HUES64 (cell line): ENCODE results near the gene DENND4A.

Experiments used
- H3K27ac ChIP-seq: 2 replicates; pipeline ENCODE4 v1.7.0; 2013; ENCODE audit warnings: low read depth, low read length, inconsistent platforms
- H3K27me3 ChIP-seq: 2 replicates; pipeline ENCODE4 v1.6.1; 2013; ENCODE audit warnings: mild to moderate bottlenecking, low read length; ENCODE audit not compliant: insufficient read depth
- H3K36me3 ChIP-seq: 2 replicates; pipeline ENCODE4 v1.6.1; 2013; ENCODE audit warnings: mild to moderate bottlenecking, low read length; ENCODE audit not compliant: insufficient read depth
- H3K4me1 ChIP-seq: 2 replicates; pipeline ENCODE4 v1.6.1; 2013; ENCODE audit warnings: mild to moderate bottlenecking, low read length, moderate library complexity; ENCODE audit not compliant: insufficient read depth
- H3K4me3 ChIP-seq: 2 replicates; pipeline ENCODE4 v1.5.1; 2013; ENCODE audit warnings: mild to moderate bottlenecking, low read length, moderate library complexity
- H3K9ac ChIP-seq: 2 replicates; pipeline ENCODE4 v1.6.1; 2013; ENCODE audit warnings: mild to moderate bottlenecking, low read depth, low read length
- H3K9me3 ChIP-seq: 2 replicates; pipeline ENCODE4 v1.6.1; 2013; ENCODE audit warnings: low read depth, low read length; ENCODE audit not compliant: insufficient read depth
- WGBS: fragments of 150-250, 120-280 bp; methylation state at CpG from one replicate; pipeline ENCODE4 v1.1.7; 2013; ENCODE audit warnings: missing lambda C conversion rate; 5-methylcytosine and 5-hydroxymethylcytosine counted together

Gene DENND4A

DNA sequence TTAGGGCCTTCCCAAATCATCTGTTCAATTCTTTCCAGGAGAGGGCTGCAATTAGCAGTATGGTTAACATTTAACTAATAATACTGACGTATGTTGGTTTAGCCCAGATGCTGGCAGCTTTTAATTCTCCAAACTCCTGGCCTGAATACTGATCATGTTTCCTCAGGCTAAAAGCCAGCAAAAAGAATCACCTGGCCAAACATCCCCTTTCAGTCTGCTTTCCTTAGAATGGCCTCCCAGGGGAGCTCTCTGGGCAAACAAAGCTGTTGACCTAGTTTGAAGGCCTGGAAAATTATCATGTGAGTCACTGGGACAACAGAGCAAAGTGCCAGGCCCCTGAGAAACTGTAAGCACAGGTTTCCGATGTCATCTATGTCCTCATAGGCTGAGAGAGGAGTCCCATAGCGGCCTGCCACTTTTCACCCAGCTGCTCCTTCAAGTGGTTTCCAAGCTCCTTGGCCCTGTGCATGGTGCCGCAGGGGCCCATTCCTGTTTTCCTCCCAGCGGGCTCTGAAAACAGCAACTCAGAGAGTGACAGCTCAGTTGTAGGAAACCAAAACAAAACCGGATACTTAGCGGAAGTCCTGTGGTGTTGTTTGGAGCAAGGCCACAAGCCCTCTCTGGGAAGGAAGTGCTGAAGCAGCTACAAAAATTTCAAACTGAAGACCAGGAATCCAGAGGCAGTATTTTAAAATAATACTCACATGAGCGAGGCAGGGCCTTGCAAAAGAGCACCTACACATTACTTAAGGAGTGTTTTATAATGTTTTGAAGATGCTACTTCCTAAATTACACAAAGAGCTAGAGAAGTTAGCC, 40.7 kb upstream of the DENND4A start:
- Histone ChIP-seq H3K27me3 (no peaks in the 10 kb centered on the region), H3K9ac (peak overlapping the region; percentile 33; the same call in 1 of the 2 replicates), H3K36me3 (no peaks in the 10 kb centered on the region), H3K27ac (peak overlapping the region; percentile 95), H3K4me3 (peak overlapping the region; percentile 14), H3K4me1 (peaks cover 20% of the 10 kb centered on the region), H3K9me3 (no peaks in the 10 kb centered on the region)
- WGBS = 7% methylated on average over 7 of the region's 8 CpGs

DNA sequence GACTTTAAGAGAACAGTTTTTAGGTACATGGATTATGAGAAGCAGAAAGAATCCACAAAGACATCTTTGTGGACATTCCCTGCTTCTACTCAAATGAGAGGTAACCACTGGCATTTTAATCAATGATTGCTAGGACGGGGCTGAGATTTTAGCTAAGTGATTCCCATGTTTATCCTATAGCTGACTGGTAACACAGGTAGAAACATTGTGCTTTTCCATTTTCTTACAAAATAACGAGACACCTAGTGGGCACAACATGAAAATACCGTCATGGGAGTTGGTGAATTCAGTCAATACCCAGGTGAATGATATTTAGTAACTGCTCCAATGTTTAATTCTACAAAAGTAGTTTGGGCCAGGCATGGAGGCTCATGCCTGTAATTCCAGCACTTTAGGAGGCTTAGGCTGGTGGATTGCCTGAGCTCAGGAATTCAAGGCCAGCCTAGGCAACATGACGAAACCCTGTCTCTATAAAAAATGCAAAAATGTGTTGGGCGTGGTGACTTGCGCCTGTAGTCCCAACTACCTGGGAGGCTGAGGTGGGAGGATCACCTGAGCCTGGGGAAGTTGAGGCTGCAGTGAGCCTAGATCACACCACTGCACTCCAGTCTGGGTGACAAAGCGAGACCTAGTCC, 37.2 kb upstream of the DENND4A start:
- H3K4me1 ChIP-seq = peaks cover 34% of the 10 kb centered on the region
- no peak overlapping the region for H3K4me3 ChIP-seq
- no peak overlapping the region for H3K27ac ChIP-seq
- H3K9ac ChIP-seq = no peak overlapping the region
- no peaks in the 10 kb centered on the region for H3K36me3 ChIP-seq
- H3K9me3 ChIP-seq = no peaks in the 10 kb centered on the region
- WGBS = 80% methylated on average over 7 of the region's 7 CpGs
- H3K27me3 ChIP-seq = no peaks in the 10 kb centered on the region

DNA sequence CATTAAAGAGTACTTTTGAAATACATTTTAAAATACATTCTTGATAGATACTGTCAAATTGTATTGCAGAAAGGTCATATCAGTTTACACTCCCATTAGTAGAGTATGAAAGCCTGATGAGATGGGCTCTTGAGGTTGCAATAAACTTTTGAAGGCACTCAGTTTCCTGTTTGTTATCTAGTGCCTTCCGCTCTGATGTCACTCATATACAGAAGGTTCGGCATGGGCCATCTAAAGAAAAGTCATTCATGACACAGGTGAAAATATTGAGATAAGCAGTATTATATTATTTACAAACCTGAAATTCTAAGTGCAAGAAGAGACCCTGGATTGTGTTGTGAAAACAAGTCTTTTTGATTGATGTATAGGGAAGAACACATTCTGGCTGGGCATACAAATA, 36.5 kb upstream of the DENND4A start:
- Histone ChIP-seq H3K27me3 (no peaks in the 10 kb centered on the region), H3K4me3 (no peak overlapping the region), H3K9me3 (no peaks in the 10 kb centered on the region), H3K9ac (no peak overlapping the region), H3K27ac (no peak overlapping the region), H3K4me1 (peaks cover 27% of the 10 kb centered on the region), H3K36me3 (no peaks in the 10 kb centered on the region)
- 92% methylated on average over 2 of the region's 2 CpGs for WGBS

- no peak overlapping the region for H3K27ac ChIP-seq
- WGBS = 55% methylated on average over 3 of the region's 3 CpGs
- H3K4me3 ChIP-seq = no peak overlapping the region
Observed at GRCh38 chr15:65827065-65827464, 35.0 kb upstream of the DENND4A start.

GRCh38 chr15:65824941-65825544, 33.0 kb upstream of the DENND4A start:
- no peaks in the 10 kb centered on the region for H3K9me3 ChIP-seq
- H3K4me1 ChIP-seq = peaks cover 16% of the 10 kb centered on the region
- no peak overlapping the region for H3K27ac ChIP-seq
- no peaks in the 10 kb centered on the region for H3K36me3 ChIP-seq
- H3K4me3 ChIP-seq = no peak overlapping the region
- H3K27me3 ChIP-seq = no peaks in the 10 kb centered on the region
- H3K9ac ChIP-seq = no peak overlapping the region
- 92% methylated on average over 4 of the region's 5 CpGs for WGBS

More at GRCh38 chr15:65827065-65827464, 35.0 kb upstream of the DENND4A start:
- H3K27me3 ChIP-seq = no peaks in the 10 kb centered on the region
- peaks cover 16% of the 10 kb centered on the region for H3K4me1 ChIP-seq
- H3K36me3 ChIP-seq = no peaks in the 10 kb centered on the region
- no peak overlapping the region for H3K9ac ChIP-seq
- no peaks in the 10 kb centered on the region for H3K9me3 ChIP-seq

DNA sequence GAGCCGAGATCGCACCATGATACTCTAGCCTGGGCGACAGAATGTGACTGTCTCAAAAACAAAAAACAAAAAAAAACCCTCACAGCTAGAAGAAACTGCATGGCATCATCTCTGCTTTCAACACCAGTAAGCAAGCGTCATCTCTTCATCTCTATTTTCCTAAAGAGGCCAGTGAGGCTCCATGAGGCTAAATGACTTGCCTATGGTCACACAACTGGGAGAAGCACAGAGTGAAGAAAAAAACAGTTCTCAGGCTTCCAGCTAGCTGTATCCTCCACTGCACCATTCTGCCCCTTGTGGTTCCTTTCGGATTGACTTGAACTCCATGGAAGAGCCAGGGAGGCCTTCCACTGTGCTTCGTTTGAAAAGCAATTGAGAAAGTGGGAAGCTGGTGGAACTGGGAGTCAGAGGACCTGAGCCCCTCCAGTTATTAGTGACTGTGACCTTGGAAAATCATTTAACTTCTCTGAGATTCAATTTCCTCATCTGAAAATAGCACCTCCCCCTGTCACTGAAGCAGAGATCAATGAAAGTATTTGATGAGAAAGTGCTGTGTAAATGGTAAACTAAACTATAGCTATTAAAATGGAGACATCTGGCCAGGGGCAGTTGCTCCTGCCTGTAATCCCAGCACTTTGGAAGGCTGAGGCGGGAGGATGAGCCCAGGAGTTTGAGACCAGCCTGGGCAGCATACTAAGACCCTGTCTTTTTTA, 32.1 kb upstream of the DENND4A start:
- Histone ChIP-seq H3K27me3 (no peaks in the 10 kb centered on the region), H3K9ac (no peak overlapping the region), H3K4me3 (no peak overlapping the region), H3K9me3 (no peaks in the 10 kb centered on the region), H3K27ac (no peak overlapping the region), H3K36me3 (no peaks in the 10 kb centered on the region), H3K4me1 (peaks cover 16% of the 10 kb centered on the region)
- WGBS = 63% methylated on average over 7 of the region's 7 CpGs

DNA sequence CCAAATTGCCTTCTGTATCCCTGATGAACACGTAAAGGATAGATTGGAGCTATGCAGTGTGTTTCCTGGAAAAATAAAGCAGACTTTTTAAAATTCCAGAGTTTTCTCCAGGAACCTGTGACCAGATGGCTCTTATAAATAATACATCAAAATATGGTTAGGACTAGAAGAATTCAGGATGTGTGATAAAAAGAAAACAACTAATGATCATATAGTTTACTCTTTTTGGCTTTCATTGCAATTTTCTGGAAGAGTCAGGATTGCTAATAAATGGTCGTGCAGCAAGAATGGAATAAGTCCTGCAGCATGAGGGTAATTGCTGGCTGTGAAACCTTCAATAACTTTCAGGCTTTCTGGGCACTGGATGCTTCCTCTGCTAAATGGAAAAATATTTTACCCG, 30.2 kb upstream of the DENND4A start:
- H3K27me3 ChIP-seq = no peaks in the 10 kb centered on the region
- peaks cover 15% of the 10 kb centered on the region for H3K4me1 ChIP-seq
- WGBS = 93% methylated on average over 3 of the region's 3 CpGs
- H3K36me3 ChIP-seq = no peaks in the 10 kb centered on the region
- no peak overlapping the region for H3K9ac ChIP-seq
- H3K27ac ChIP-seq = no peak overlapping the region
- no peak overlapping the region for H3K4me3 ChIP-seq
- H3K9me3 ChIP-seq = no peaks in the 10 kb centered on the region

GRCh38 chr15:65821070-65821469, 29.0 kb upstream of the DENND4A start:
- no peak overlapping the region for H3K4me3 ChIP-seq
- H3K9me3 ChIP-seq = no peaks in the 10 kb centered on the region
- H3K4me1 ChIP-seq = peaks cover 9% of the 10 kb centered on the region
- H3K27me3 ChIP-seq = no peaks in the 10 kb centered on the region
- H3K9ac ChIP-seq = no peak overlapping the region
- H3K36me3 ChIP-seq = no peaks in the 10 kb centered on the region
- H3K27ac ChIP-seq = no peak overlapping the region

DNA sequence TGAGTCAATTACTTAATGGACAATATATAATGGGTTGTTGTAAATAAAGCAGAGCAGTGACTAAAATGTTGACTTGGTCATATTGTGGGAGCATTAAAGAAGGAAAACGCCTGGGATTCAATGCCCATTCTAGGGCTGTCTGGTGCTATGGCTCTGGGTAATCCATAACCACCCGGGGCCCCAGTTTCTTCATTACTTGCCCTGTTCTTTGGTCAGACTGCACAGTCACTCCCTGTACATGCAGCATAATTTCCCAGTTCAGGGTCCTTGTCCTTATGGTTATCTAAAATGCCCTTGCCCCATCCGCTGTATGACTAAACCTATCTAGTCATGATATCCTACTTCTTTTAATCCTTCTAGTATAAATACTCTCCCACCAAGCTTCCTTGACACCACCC, 27.5 kb upstream of the DENND4A start:
- WGBS = 92% methylated on average over 3 of the region's 3 CpGs
- Histone ChIP-seq H3K27ac (no peak overlapping the region), H3K9me3 (no peaks in the 10 kb centered on the region), H3K4me1 (peaks cover 3% of the 10 kb centered on the region; the same call in 1 of the 2 replicates), H3K36me3 (no peaks in the 10 kb centered on the region), H3K9ac (no peak overlapping the region), H3K4me3 (no peak overlapping the region), H3K27me3 (no peaks in the 10 kb centered on the region)

DNA sequence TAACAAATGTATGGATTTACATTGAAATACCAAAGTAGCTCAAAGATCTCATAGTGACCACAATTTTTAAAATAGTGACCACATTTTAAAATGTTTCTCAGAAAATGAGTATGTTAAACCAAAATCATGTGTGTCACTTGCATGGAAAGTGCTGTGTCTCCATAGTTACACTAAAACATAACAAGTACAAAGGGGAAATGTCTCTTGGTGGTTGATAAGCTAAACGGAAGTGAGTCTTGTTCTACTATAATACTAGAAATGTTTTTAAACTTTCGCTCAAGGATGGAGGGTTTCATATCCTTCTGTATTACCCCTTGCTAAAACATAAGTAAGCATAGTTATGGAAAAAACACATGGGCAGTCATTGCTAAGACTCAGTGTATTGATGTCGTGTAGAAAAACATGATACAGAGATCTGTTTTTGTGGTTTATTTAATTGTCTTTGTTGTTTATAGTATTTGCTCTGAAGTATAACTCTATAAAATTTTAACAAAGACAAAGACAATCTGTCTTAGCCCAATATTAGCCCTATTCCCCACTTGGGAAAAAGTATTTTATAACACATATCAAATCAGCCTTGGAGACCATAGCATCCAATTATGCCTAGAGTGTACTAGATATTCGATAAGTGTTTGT, 27.0 kb upstream of the DENND4A start:
- Histone ChIP-seq H3K27me3 (no peaks in the 10 kb centered on the region), H3K4me3 (no peak overlapping the region), H3K9me3 (no peaks in the 10 kb centered on the region), H3K9ac (no peak overlapping the region), H3K27ac (no peak overlapping the region), H3K36me3 (no peaks in the 10 kb centered on the region), H3K4me1 (no peaks in the 10 kb centered on the region)
- 97% methylated on average over 2 of the region's 4 CpGs for WGBS
